ENCODE data around the gene CHMP1A. TPM values are rescaled to one million over a fixed set of nuclear protein-coding genes. Genes with fewer than 3 reads are reported as not detected.

CHMP1A gene
- total and polyA plus RNA-seq, 2 experiments from 2014 or later, result 42.3 to 81.9 TPM

DNA sequence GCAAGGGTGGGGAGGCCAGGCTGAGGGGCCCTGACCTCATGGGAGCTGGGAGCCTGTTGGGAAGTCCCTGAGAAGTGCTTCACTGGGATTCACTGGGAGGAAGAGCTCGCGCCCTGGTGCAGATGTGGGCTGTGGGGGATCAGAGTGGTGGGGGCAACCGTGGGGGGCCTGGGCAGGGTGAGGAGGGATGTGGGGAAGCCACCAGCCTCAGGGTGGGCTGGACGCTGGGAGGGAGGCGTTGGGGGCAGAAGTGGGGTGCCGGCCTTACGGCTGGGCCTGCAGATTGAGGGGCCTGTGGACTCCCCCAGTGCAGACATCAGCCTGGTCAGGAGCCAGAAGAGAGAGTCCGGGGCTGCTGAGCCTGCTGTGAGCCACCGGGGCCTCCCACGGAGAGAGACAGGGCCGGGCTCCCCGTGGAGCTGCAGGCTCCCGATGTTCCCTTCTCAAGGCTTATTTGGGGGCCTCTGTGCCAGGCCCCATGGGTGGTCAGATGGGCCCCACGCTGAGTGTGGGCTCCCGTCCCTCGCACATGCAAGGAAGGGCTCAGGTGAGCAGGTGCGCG lies 36.3 kb downstream of the CHMP1A start (continued):
- TF ChIP-seq, protein P1, sequence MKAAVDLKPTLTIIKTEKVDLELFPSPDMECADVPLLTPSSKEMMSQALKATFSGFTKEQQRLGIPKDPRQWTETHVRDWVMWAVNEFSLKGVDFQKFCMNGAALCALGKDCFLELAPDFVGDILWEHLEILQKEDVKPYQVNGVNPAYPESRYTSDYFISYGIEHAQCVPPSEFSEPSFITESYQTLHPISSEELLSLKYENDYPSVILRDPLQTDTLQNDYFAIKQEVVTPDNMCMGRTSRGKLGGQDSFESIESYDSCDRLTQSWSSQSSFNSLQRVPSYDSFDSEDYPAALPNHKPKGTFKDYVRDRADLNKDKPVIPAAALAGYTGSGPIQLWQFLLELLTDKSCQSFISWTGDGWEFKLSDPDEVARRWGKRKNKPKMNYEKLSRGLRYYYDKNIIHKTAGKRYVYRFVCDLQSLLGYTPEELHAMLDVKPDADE (IDR thresholded peaks at IDR 0.05), result no peak
- TF ChIP-seq CREB1 (CRISPR knock-in tag; IDR thresholded peaks at IDR 0.05; ENCODE audit: low read depth) (no peak), ZNF331 (CRISPR knock-in tag; IDR thresholded peaks at IDR 0.05; ENCODE audit: low read depth) (no peak), STAT1 (IDR thresholded peaks at IDR 0.05; ENCODE audit: unreplicated experiment) (no peak), ZNF114 (CRISPR knock-in tag; IDR thresholded peaks at IDR 0.05) (no peak), JUNB (IDR thresholded peaks at IDR 0.05; ENCODE audit: unreplicated experiment) (no peak)

DNA sequence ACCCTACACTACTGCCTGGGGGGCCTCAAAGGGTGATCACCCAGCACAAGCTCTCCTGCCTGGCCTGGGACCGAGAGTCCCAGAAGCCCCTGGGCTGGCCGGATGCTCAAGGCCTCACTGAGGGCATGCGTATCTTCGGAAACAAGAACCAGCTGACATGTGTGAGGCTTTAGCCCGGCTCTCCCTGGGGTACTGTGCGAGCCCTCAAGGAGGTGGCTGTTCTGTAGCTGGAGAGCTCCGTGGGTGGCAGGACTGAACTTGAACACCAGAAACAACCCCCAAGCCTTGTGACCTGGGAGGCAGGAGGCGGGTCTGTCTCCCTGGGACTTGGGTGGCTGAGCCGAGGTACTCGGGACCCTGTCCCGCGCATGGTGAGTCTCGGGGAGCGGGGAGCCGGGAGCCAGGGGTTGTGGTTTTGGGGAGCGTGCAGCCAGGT lies 37.1 kb downstream of the CHMP1A start:
- Mint-ChIP-seq H3K9me3 (peaks cover 3% of the 10 kb centered on the region; the same call in 1 of the 3 replicates), H3K4me3 (no peak overlapping the region), H3K4me1 (peaks cover 23% of the 10 kb centered on the region), H3K27me3 (ENCODE audit: insufficient read depth, low read depth, poor library complexity) (peaks cover 24% of the 10 kb centered on the region), H3K36me3 (ENCODE audit: low read depth) (no peaks in the 10 kb centered on the region; the same call in 2 of the 3 replicates), H3K27ac (no peak overlapping the region)
- Histone ChIP-seq H3K9me2 (ENCODE audit: insufficient read depth) (no peaks in the 10 kb centered on the region), H3K4me2 (no peak overlapping the region), H3K36me3 (ENCODE audit: insufficient read depth) (no peaks in the 10 kb centered on the region), H2AFZ (peak overlapping the region; percentile 81), H3F3A (replicated peaks; ENCODE audit: low read depth) (peaks cover 8% of the 10 kb centered on the region; the same call in 1 of the 2 replicates), H3K4me1 (ENCODE audit: insufficient read depth) (peaks cover 3% of the 10 kb centered on the region; the same call in 1 of the 2 replicates), H3K27ac (ENCODE audit: low read depth) (no peak overlapping the region), H3K79me2 (replicated peaks; ENCODE audit: insufficient read depth) (no peaks in the 10 kb centered on the region), H4K20me1 (replicated peaks; ENCODE audit: insufficient read depth) (no peaks in the 10 kb centered on the region), H3K27me3 (ENCODE audit: insufficient read depth) (peaks cover 5% of the 10 kb centered on the region; the same call in 1 of the 2 replicates), H3K4me3 (no peak overlapping the region)
- TF ChIP-seq ZNF331 (CRISPR knock-in tag; IDR thresholded peaks at IDR 0.05; ENCODE audit: low read depth) (no peak), POLR2AphosphoS5 (IDR thresholded peaks at IDR 0.05; ENCODE audit: low read depth) (no peak)
- TF ChIP-seq, protein P2, sequence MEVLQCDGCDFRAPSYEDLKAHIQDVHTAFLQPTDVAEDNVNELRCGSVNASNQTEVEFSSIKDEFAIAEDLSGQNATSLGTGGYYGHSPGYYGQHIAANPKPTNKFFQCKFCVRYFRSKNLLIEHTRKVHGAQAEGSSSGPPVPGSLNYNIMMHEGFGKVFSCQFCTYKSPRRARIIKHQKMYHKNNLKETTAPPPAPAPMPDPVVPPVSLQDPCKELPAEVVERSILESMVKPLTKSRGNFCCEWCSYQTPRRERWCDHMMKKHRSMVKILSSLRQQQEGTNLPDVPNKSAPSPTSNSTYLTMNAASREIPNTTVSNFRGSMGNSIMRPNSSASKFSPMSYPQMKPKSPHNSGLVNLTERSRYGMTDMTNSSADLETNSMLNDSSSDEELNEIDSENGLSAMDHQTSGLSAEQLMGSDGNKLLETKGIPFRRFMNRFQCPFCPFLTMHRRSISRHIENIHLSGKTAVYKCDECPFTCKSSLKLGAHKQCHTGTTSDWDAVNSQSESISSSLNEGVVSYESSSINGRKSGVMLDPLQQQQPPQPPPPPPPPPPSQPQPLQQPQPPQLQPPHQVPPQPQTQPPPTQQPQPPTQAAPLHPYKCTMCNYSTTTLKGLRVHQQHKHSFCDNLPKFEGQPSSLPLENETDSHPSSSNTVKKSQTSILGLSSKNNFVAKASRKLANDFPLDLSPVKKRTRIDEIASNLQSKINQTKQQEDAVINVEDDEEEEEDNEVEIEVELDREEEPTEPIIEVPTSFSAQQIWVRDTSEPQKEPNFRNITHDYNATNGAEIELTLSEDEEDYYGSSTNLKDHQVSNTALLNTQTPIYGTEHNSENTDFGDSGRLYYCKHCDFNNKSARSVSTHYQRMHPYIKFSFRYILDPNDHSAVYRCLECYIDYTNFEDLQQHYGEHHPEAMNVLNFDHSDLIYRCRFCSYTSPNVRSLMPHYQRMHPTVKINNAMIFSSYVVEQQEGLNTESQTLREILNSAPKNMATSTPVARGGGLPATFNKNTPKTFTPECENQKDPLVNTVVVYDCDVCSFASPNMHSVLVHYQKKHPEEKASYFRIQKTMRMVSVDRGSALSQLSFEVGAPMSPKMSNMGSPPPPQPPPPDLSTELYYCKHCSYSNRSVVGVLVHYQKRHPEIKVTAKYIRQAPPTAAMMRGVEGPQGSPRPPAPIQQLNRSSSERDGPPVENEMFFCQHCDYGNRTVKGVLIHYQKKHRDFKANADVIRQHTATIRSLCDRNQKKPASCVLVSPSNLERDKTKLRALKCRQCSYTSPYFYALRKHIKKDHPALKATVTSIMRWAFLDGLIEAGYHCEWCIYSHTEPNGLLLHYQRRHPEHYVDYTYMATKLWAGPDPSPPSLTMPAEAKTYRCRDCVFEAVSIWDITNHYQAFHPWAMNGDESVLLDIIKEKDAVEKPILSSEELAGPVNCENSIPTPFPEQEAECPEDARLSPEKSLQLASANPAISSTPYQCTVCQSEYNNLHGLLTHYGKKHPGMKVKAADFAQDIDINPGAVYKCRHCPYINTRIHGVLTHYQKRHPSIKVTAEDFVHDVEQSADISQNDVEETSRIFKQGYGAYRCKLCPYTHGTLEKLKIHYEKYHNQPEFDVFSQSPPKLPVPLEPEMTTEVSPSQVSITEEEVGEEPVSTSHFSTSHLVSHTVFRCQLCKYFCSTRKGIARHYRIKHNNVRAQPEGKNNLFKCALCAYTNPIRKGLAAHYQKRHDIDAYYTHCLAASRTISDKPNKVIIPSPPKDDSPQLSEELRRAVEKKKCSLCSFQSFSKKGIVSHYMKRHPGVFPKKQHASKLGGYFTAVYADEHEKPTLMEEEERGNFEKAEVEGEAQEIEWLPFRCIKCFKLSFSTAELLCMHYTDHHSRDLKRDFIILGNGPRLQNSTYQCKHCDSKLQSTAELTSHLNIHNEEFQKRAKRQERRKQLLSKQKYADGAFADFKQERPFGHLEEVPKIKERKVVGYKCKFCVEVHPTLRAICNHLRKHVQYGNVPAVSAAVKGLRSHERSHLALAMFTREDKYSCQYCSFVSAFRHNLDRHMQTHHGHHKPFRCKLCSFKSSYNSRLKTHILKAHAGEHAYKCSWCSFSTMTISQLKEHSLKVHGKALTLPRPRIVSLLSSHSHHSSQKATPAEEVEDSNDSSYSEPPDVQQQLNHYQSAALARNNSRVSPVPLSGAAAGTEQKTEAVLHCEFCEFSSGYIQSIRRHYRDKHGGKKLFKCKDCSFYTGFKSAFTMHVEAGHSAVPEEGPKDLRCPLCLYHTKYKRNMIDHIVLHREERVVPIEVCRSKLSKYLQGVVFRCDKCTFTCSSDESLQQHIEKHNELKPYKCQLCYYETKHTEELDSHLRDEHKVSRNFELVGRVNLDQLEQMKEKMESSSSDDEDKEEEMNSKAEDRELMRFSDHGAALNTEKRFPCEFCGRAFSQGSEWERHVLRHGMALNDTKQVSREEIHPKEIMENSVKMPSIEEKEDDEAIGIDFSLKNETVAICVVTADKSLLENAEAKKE (CRISPR knock-in tag; IDR thresholded peaks at IDR 0.05), result no peak
- no peak for DNase-seq (ENCODE audit: low spot score)
- peak; percentile 9 for ATAC-seq

Data from GM23338 (cell line).